NCI-H82 treated with DMSO at 0.1 percent for 48 hours (cell line): ENCODE results near the gene PDK2.
"Not testable (repeated sequence)": the region's sequence is repeated elsewhere in the genome, so short reads cannot be mapped to it uniquely, and the experiment has no call there.

Experiments used
- DNase-seq: peaks from one replicate; lab custom pipeline; 2025; ENCODE audit not compliant: unreplicated experiment; lab: John Stamatoyannopoulos, UW

Gene PDK2

DNA sequence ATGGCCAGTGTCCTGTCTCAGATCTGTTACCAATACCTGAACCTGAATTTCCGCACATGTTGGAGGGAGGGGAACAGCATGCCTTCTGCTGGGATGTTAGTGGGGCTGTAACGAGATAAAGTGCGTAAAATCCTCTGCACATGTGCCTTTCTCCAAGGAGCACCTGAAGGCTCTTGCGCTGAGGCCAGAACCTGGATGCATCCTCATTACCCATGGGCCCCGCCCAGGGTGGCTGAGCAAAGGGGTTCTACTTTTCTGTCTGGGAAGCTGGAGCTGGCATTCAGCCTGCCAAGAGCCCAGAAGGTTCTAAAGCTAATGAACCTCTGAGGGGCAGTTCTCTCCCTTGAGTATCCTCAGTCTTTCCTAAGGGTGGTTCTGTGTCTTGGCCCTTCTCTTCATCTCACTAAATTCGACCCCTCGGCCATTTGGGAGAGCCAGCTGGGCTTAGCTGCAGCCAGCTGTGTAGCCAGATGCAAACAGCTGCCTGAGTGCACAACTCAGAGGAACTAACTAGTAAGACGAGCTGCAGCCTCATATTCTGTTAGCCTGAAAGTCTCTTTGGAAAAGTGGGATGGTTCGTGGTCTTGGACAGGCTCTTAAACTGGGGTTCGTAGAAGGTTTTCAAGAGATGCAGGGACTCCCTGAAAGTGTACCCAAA lies 36.7 kb upstream of the PDK2 start:
- no peak for DNase-seq

DNA sequence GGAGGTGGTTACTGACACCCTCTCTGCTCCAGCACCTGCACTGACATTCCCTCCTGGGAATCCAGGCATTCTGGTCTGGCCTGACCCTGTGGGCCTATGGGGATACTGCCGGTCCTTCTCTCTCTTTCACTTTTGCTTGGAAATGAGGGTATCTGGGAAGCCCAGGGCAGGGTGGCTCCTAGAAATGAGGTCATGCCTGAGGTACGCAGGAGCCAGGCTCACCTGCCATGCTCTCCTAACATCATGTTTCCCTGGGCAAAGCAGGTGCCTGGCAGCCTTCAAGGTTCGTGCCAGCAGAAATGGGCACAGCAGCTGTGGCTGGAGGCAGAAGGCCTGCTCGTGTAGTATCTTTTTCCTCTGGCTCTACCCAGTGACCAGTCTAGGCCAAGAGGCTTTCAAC lies 35.9 kb upstream of the PDK2 start:
- DNase-seq: no peak

DNA sequence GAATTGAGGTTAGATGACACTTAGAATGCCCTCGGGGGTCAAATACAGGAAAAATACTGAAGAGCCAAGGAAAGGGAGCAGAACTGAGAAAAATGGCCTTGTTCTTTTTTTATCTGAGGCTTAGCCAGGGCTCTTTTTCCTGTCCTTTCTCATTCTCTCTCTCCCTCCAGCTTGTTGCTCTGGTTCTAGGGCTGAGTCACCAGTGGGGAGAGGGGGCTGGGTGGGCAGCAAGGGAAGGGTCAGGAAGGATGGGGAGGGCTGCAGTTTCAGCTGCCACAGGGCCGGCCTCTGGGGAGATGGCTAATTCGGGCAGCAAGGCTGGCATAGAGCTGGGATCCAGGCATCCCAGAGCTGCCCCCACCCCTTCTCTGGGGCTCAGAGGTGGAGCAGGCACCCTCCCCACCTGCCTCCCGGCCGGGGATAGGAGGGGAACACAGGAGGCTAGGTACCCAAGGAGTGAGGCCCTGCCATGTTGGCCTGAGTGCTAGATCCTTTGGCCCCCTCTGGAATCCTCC lies 35.3 kb upstream of the PDK2 start:
- DNase-seq: no peak

GRCh38 chr17:50060951-50061712 lies 34.0 kb upstream of the PDK2 start:
- DNase-seq: no peak

DNA sequence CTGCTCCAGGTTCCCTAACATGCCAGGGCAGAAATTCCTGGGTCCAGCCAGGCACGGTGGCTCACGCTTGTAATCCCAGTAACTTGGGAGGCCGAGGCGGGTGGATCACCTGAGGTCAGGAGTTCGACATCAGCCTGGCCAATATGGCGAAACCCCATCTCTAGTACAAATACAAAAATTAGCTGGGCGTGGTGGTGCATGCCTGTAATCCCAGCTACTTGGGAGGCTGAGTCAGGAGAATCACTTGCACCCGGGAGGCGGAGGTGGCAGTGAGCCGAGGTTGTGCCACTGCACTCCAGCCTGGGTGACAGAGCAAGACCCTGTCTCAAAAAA lies 33.5 kb upstream of the PDK2 start:
- not testable (repeated sequence) for DNase-seq

- DNase-seq: no peak
These were observed 32.6 kb upstream of the PDK2 start for GRCh38 chr17:50062293-50063243.

DNA sequence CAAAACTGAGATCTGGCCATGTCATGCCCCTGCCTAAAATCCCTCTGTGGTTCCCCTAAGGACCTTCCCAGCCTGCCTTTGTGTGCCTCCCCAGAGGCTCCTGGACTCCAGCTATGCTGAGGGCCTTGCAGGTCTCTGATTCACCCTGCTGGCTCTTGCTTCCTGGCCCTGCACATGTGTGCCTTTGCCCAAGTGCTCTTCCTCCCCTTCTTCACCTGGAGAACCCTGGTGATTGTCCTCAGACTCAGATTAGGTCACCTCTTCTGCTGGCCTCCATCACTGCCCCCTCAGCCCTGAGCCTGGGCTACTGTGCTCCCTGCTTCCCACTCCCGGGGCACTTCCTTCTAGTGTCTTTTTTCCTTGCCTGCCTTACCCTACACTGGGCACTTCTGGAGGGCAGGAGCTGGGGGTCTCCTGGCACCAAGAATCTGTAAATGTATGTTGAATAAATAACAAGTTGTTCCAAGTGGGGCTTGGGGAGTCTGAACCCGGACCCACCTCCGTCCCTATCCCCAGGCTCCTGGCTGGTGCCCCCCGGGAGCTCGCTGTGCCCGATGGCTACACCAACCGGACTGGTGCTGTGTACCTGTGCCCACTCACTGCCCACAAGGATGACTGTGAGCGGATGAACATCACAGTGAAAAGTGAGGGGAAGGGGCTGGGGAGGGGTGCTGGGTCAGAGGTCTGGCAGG lies 31.4 kb upstream of the PDK2 start:
- no peak for DNase-seq

GRCh38 chr17:50064253-50065001 lies 30.7 kb upstream of the PDK2 start:
- DNase-seq: no peak

GRCh38 chr17:50065056-50065455 lies 30.1 kb upstream of the PDK2 start:
- DNase-seq: no peak

DNA sequence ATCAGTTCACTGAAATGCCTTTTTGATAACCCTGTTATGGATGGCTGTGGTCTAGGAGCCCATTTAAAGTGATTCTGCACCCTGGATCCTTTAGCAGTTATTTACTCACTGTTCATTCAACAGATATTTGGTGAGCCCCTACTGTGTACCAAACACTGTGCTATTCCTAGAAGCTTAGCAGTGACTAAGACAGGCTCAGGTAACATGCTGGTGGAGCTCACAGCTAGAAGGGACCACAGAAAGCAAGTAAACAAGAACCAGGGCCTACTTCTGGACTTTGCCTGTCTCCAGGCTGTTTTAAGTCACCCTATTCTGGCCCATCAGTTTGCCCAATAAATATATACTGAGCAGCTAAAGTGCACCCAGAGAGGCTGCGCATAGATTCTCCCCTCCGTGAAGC lies 28.2 kb upstream of the PDK2 start:
- no peak for DNase-seq

DNA sequence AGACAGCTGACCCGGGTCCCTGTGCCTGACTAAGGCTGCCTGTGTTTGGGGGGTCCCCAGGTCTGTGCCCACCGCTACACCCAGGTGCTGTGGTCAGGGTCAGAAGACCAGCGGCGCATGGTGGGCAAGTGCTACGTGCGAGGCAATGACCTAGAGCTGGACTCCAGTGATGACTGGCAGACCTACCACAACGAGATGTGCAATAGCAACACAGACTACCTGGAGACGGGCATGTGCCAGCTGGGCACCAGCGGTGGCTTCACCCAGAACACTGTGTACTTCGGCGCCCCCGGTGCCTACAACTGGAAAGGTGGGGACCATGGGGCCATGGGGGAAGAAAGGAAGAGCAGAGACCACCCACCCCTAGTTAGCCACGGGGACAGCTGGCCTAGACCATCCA lies 27.2 kb upstream of the PDK2 start:
- DNase-seq: no peak

- no peak for DNase-seq
These were observed 24.1 kb upstream of the PDK2 start for GRCh38 chr17:50070908-50071680.

- no peak for DNase-seq
These were observed 23.5 kb upstream of the PDK2 start for GRCh38 chr17:50071692-50072091.

GRCh38 chr17:50072130-50072529 lies 23.0 kb upstream of the PDK2 start:
- no peak for DNase-seq

GRCh38 chr17:50072925-50073324 lies 22.2 kb upstream of the PDK2 start:
- DNase-seq: no peak

GRCh38 chr17:50074227-50074626 lies 20.9 kb upstream of the PDK2 start:
- no peak for DNase-seq

- no peak for DNase-seq
These were observed 19.6 kb upstream of the PDK2 start for GRCh38 chr17:50075446-50076032.

- no peak for DNase-seq
These were observed 18.9 kb upstream of the PDK2 start for GRCh38 chr17:50076221-50076590.

- DNase-seq: peak; percentile 61
These were observed 18.4 kb upstream of the PDK2 start for GRCh38 chr17:50076591-50077235.
